HuH-7.5 (cell line): ENCODE results near the gene C11orf58.
A peak's percentile ranks its signal among the peaks of the same experiment; 100 is the strongest.

Experiments used
- DNase-seq: peaks from one replicate; pipeline ENCODE4 v3.0.0; 2011; ENCODE audit warnings: low spot score

Gene C11orf58

DNA sequence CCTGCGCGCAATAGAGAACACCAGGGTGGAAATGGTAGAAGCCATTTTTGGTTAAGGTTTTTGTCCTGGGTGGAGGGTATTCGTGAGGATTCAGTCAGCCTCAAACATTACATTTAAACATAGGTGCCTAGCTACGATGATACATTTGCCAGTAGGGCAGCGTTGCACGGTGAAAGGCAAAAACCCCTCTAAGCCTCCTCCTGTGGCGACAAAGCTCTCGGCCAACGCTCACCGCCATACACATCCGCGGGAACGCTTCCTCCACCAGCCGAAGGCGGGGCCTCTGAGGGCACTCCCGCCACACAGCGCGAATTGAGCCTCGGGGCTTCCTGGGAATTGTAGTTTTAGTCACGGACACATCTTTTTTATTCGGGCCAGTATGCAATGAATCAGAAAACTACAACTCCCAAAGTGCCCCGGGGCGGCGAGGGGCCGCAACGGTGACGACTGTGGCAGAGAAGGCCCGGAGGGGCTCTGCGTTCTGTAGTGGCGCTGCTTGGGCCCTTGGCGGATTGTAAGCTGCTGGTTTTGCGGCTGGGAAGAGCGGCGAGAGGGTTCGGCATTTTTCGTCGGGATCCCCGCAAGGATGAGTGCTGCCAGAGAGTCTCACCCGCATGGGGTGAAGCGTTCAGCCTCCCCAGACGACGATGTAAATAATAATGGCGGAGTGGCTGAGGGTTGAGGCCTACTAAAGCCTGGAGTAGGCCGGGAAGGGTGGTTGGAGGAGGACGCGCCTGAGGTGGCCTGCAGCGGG lies at the start of gene C11orf58:
Gene C11orf58, plus strand, starts transcription at position 455 of the 754 bp plus-strand sequence. Its CDS starts 132 bp downstream, at position 587.
- DNase-seq = peak; percentile 42

DNA sequence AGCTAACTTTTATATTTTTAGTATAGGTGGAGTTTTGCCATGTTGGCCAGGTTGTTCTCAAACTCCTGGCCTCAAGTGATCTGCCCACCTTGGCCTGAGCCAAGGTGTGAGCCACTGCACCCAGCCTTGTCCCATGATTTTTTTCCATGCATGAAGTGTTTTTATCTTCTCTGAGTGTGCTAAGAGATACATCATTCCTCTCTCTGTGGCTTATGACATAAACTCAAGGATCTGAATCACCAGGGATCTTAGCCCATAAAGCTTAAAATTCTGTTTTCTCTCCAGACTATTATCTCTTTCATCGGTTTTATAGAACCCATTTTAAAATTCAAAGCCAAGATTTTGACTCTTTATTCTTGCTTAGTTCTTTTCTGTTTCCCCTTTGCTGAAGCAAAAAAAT lies 48.4 kb upstream of the C11orf58 start:
- DNase-seq = no peak

DNA sequence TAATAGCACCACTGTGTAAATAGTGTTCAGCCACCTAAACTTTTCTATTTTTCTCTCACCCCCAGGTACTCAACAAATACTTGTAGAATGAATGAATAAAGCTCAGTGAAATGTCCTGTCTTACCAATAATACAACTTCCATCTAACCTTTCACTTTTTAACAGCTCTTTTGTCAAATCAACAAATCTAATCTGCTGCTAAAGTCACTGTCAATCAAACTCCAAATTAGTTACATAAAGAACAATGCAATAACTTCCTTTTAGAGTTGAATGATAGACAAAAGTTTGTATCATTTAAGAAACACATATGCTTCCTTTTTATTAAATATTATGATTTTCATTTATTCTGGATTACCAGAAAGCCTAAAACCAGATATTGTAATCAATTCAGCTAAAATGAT lies 34.7 kb upstream of the C11orf58 start:
- DNase-seq = no peak

DNA sequence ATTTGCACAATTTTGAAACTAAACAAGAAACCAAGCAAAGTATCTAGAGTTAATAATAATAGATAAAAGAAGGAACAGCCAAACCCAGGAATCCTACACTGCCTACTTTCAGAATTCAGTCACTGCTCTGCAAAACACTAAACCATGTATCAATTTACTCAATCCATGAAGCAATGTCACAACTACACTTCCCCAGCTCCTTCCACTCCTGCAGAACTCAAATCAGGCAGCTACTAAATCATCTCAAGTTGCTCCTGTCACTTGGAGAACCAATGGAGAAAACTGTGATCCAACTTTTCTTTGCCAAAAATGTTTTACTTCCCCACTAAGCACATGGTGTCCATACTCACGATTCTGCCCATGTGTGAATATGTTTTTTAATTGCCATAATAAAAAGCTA lies 24.9 kb upstream of the C11orf58 start:
- DNase-seq = no peak

DNA sequence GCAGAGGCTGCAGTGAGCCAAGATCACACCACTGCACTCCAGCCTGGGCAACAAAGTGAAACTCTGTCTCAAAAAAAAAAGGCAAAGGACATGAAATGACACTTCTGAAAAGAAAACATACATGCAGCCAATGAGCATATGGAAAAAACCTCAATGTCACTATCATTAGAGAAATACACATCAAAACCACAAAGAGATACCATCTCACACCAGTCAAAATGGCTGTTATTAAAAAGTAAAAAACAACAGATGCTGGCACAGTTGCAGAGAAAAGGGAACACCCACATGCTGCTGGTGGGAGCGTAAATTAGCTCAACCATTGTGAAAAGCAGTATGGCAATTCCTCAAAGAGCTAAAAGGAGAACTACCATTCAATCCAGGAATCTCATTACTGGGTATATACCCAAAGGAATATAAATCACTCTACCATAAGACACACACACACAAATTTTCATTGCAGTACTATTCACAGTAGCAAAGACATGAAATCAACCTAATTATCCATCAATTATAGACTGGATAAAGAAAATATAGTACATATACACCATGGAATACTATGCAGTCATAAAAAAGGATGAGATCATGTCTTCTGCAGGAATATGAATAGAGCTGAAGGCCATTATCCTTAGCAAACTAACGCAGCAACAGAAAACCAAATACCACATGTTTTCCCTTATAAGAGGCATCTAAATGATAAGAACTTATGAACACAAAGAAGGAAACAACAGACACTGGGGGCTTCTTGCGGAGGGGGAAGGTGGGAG lies 15.7 kb upstream of the C11orf58 start:
- no peak for DNase-seq

DNA sequence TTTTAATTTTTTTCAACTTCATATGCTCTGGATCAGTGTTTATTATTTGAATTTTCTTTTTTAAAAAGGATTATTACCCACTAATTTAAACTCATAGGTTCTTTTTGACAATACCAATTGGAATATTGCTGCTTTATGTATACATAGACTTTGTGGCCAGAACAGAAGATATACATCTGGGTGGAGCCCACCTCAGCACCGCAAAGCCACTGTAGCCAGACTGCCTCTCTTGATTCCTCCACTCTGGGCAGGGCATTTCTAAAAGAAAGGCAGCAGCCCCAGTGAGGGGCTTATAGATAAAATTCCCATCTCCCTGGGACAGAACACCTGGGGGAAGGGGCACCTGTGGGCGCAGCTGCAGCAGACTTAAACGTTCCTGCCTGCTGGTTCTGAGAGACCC lies 10.6 kb upstream of the C11orf58 start:
- no peak for DNase-seq

DNA sequence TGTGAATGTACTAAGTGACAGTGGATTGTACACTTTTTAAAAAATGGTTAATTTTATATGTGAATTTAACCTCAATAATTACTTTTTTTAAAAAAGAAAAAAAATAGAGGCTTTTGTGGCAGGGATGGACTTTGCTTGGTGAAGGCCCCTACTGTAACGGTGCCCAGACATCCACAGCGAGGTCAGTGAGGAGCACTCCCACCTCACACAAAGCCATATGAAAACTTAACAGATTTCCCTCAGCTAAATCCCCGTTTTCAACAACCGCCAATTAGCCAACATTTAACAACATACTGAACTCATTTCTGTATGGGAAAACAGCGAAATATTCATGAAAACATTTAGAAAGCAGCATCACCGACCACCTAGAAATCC lies 642 bp upstream of the C11orf58 start:
- DNase-seq = no peak

DNA sequence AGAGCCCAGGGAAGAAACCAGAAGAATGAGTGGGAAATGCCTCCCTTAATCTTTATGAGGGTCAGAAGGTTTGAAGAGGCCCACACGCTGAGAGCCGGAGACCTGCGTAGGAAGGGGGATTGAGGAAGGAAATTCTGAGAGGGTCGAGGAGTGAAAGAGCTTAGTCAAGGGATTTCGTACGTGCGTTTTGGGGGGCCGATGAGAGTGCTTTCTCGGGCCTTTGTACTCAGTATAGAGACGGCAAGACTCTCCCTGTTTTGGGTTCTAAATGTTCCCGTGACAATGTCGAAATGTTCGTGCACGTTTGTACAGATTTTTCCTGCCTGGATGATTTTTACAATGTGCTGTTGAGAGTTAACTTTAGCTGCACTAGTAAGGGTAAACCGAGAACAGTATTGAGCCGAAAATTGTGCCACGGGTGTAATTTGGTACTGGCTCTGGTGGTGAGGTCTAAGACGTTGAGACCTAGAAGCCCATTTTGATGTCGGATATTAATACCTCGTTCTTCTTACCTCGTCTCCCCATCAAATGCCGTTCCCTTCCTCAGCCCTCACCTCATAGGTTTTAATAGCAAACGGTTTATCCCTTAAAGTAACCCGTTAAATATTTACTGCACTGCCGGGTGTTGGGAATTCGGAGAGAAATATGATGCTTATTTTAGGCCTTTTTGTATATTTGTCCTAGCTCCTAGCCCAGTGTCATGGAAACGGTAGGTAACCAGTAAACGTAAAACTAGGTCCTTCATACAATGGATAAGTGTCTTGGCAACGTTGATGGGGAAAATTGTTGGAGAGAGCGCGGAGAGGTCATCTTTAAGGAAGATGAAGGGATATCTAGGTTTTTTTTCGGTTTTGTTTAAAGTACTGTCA lies 734 bp downstream of the C11orf58 start:
- no peak for DNase-seq

DNA sequence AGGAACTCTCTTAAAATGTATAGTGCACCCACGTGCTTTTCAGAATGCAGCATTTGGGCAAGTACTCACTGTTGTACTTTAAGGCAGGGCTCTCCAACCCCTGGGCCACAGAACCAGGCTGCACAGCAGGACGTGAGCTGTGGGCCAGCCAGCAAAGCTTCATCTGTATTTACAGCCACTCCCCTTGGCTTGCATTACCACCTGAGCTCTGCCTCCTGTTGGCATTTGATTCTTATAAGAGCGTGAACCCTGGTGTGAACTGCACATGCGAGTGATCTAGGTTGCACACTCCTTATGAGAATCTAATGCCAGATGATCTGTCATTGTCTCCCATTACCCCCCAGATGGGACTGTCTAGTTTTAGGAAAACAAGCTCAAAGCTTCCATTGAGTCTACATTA lies 3.0 kb downstream of the C11orf58 start:
- no peak for DNase-seq

DNA sequence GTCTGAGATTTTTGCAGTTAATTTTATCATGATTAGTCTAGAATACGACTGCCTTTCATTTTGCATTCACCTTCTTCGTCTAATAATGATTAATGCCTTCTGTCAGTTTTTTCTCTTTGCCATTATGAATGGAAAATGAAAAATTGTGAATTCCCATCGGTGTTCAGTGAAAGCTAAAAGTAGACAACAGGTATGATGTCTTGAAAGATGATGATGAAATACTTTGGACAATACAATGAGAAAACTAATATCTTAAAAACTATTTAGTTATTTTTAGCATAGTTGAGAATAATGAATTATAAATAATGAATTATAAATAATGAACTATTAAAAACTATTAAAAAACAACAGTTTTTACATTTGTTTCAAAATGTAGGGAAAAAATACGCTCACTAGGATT lies 5.0 kb downstream of the C11orf58 start:
- DNase-seq = no peak

DNA sequence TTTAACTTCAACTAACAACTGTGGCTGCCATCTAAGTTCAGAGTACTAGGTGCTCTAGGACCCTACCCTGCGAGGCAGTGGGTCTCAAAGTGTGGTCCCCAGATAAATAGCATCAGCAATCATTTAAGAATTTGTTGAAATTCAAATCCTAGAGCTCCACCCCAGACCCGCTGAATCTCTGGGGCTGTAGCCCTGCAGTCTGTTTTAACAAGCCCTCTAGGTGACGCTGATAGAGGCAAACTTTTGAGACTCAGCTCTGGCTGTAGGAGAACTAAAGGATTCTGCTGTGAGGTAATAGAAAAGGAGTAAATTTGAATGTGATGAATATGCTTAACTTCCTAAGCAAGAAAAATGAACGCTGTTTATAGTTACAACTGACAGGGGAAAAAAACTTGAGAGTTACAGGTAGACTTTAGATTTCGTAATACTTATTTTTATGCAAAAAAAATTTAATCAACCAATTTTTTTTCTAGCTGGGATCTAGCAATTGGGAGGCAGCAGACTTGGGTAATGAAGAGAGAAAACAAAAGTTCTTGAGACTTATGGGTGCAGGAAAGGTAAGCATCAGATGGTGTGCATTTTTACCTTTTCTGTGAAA lies 5.8 kb downstream of the C11orf58 start:
- DNase-seq = no peak

DNA sequence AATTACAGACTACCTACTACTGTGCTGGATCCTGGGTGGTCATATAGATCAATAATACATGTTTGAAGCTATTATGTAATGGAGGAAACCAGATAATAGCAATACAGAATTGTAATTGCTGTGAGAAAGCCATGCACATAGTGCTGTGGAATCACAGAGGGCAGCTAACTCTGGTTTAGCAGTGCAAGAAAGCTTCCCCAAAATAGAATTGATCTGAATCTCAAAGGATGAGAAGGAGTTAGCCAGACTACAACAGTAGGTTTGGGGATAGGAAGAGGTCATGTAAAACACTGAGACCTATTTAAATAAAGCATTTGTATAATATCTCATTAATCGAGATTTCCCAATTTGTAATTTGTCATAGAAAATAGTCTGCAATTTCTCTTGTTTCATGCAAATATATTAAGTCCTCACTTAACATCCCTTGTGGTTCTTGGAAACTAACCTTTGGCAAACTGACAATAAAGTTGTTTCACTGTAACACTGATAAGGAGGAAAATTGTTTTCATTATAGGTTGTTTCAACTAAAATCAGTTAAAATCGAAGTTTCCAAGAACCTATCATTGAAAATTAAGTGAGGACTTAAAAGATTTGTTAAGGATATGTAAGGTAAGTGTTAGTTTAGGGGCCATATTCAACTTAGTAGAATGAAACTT lies 7.6 kb downstream of the C11orf58 start:
- DNase-seq = no peak

DNA sequence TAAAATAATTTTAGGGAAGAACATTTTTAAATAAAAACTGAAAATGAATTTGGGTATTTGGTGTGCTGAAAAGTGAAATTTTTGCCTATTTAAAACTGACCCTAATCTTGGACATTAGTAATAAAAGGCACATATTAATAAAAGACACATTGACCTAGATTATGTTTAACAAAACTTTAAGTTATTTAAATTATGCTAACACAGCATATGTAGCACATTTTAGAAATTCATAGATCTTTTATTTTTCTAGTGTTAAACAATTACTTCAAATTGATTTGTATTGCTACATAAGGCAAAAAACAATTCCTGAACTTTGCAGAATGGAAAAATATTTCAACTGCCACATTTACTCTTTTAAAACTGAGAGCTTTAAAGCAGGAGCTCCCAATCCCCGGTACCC lies 10.6 kb downstream of the C11orf58 start:
- no peak for DNase-seq

DNA sequence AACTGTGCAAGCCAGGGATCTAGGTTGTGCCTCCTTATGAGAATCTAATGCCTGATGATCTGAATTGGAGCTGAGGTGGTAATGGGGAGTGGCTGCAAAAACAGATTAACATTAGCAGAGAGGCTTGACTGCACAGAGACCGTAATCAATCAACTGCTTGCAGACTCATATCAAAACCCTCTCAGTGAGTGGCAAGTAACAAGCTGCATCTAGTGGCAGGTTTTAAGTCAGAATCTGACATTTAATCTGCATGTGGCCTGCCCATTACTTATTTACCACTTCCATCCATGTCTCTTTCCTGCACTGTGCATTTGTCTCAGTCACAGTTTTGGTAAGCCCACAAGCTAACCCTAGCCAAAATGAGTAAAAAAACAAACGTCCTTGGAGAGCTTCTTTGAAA lies 11.2 kb downstream of the C11orf58 start:
- no peak for DNase-seq

DNA sequence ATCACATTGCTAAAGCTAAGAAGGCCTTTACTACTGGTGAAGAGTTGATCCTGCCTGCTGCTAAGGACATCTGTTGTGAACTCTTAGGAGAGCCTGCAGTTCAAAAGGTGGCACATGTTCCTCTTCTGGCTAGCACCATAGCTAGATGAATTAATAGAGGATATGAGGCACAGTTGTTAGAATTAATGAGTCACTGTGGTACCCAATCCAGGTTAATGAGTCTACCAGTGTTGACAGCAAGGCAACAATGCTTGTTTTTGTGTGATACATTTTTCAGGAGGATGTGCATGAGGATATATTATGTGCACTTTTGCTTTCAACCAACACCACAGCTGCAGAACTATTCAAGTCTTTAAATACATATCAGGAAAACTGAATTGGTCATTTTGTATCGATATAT lies 12.0 kb downstream of the C11orf58 start:
- DNase-seq = no peak

DNA sequence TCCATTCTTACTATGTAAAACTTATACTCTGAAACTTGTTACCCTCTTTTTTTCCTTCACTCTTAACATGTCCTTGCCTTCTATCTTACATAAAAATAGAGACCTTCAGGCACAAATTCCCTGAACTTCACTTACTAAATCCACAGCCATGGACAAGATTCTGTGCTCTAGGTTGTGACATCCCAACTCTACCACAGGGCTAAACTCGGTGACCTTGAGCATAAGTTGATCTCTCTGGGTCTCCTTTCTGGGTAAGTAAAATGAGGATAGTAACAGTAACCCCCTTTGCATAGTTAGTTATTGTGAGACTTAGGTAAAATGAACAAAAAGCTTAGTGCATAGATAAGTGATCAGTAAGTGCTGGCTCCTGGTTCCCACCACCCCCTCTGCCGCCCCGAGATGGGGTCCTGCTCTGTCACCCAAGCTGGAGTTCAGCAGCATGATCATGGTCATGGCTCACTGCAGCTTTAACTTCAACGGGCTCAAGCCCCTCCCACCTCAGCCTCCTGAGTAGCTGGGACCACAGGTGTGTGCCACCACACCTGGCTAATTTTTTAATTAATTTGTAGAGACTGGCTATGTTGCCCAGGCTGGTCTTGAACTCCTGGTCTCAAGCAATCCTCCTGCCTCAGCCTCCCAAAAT lies 20.1 kb downstream of the C11orf58 start:
- DNase-seq = no peak

DNA sequence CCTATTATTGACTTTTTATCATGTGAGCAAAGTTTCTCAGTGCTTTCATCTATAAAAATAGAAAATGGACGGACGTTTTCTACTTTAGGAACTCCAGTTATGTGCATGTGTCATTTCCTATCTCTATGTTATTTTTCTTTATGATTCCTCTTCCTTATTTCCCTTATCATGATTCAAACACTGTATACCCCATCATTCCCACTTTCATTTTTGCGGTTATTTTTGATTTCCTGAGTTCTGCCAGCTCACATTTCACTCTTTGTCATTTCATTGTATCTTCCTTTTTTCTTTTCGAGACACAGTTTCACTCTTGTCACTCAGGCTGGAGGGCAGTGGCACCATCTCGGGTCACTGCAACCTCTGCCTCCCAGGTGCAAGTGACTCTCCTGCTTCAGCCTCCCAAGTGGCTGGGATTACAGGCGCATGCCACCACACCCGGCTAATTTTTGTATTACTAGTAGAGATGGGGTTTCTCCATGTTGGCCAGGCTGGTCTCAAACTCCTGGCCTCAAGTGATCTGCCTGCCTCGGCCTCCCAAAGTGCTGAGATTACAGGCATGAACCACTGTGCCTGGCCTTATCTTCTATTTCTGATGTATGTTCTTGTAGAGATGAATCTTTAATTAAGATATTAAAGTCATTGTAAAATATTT lies 21.5 kb downstream of the C11orf58 start:
- DNase-seq = no peak

DNA sequence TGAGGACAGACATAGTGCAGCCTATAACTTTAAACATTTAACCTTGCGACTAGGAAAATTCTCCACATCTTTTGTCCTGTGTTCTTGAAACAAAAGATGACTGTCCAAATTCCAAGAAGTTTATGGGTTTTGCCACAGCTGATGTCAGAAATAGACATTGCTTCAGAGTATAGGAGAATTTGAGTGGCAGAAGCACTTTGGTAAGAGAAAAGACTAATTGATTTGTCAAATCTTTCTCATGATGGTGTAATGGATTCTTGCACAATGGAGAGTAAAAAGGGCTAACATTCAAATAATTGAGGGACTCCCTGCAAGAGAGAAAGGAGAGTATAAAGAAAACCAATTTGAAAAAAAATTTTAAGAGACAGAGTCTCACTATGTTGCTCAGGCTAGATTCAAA lies 25.3 kb downstream of the C11orf58 start:
- DNase-seq = no peak

DNA sequence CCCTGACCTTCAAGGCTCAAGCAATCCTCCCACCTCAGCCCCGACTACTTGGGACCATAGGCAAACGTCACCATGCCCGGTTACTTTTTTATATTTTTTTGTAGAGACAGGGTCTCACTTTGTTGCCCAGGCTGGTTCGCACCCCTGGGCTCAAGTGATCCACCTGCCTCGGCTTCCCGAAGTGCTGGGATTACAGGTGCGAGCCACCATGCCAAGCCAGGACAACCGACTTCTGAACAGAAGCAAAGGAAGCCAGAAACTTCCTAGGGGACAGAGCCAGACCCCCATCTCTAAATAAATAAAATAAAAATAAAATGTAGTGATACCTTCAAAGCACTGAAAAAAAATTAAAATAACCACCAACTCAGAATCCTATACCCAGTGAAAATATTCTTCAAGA lies 26.4 kb downstream of the C11orf58 start:
- DNase-seq = no peak

DNA sequence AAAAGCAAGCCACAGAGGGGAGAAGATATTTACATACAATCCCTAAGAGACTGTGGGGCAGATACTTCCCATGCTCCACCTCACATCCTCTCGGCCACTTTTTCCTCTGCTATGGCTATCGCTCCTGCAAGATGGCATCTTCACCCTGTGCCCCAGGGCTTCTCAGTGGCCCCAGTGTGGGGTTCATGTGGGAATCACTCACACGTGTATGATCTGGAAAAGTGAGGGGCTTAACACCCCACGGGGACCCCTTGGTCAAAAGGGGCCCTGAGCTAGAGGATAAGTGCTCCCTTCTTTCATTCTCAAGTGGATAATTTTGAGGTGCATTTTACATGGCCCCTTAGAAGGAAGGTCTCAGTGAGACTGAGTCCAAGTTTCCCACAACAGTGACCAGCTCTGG lies 28.7 kb downstream of the C11orf58 start:
- no peak for DNase-seq

DNA sequence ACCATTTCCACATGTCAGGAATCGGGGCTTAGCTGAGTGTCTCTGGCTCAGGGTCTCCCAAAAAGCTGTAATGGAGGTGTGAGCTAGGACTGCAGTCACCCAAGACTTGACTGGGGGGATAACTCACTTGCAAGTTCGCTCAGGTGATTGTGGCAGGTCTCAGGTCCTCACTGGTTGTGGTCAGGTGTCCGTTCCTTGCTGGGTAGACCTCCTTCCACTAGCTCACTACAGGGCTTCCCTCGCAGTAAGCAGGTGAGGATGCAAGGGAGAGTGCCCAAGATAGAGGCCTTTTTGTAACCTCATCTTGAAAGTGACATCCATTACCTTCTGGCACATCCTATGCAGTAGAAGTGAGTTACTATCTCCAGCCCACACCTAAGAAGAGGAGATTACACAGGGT lies 29.5 kb downstream of the C11orf58 start:
- no peak for DNase-seq
